AG08396 (cell line): ENCODE results near the gene ITGAL.
"Not testable (repeated sequence)": the region's sequence is repeated elsewhere in the genome, so short reads cannot be mapped to it uniquely, and the experiment has no call there.

ENCODE experiments used
- DNase-seq: peaks from one replicate; pipeline ENCODE4 v3.0.0; 2012; ENCODE audit warnings: low spot score, mixed read lengths

The ITGAL gene

GRCh38 chr16:30472328-30472942, at the start of gene ITGAL:
Gene ITGAL (plus strand): TSS chr16:30472742. CDS start chr16:30472838, 96 bp downstream.
- no peak for DNase-seq

- DNase-seq: no peak
These were observed 44.5 kb upstream of the ITGAL start for GRCh38 chr16:30428055-30428454.

GRCh38 chr16:30429418-30429677, 43.2 kb upstream of the ITGAL start:
- no peak for DNase-seq

GRCh38 chr16:30429678-30430427, 42.7 kb upstream of the ITGAL start, which contains the start of gene DCTPP1:
Gene DCTPP1 (minus strand): TSS chr16:30430030. CDS start chr16:30429980, 50 bp downstream.
- peak; percentile 93 for DNase-seq

GRCh38 chr16:30430428-30430970, 42.0 kb upstream of the ITGAL start:
- no peak for DNase-seq

GRCh38 chr16:30434852-30435251, 37.7 kb upstream of the ITGAL start:
- DNase-seq: no peak

- no peak for DNase-seq
These were observed 35.0 kb upstream of the ITGAL start for GRCh38 chr16:30437511-30438046.

- DNase-seq: no peak
These were observed 33.7 kb upstream of the ITGAL start for GRCh38 chr16:30438835-30439234.

GRCh38 chr16:30439720-30440348, 32.7 kb upstream of the ITGAL start:
- no peak for DNase-seq

- DNase-seq: no peak
These were observed 28.9 kb upstream of the ITGAL start for GRCh38 chr16:30443631-30444030.

GRCh38 chr16:30444231-30445148, 28.1 kb upstream of the ITGAL start:
- DNase-seq: no peak

- no peak for DNase-seq
These were observed 27.5 kb upstream of the ITGAL start for GRCh38 chr16:30445149-30445407.

- DNase-seq: peak; percentile 95
These were observed 26.9 kb upstream of the ITGAL start, which contains the start of gene SEPHS2 for GRCh38 chr16:30445408-30446202. Gene SEPHS2 (minus strand): TSS chr16:30445874. CDS start chr16:30445727, 147 bp downstream.

- no peak for DNase-seq
These were observed 26.3 kb upstream of the ITGAL start for GRCh38 chr16:30446203-30446595.

- DNase-seq: no peak
These were observed 24.9 kb upstream of the ITGAL start for GRCh38 chr16:30447512-30448226.

GRCh38 chr16:30449116-30449435, 23.5 kb upstream of the ITGAL start:
- no peak for DNase-seq

- not testable (repeated sequence) for DNase-seq
These were observed 19.6 kb upstream of the ITGAL start for GRCh38 chr16:30452709-30453580.

- DNase-seq: no peak
These were observed 16.2 kb upstream of the ITGAL start for GRCh38 chr16:30456302-30456701.

GRCh38 chr16:30457256-30457655, 15.3 kb upstream of the ITGAL start:
- no peak for DNase-seq
